Dedifferentiated amniotic fluid mesenchymal stem cell (primary cell): ENCODE measurements around the gene DAZ4.
"Not testable (repeated sequence)": the region's sequence is repeated elsewhere in the genome, so short reads cannot be mapped to it uniquely, and the experiment has no call there.

Source experiments
- DNase-seq: peaks from one replicate; pipeline ENCODE4 v3.0.0-alpha.2; 2016; ENCODE audit errors: extremely low spot score

Gene DAZ4, protein sequence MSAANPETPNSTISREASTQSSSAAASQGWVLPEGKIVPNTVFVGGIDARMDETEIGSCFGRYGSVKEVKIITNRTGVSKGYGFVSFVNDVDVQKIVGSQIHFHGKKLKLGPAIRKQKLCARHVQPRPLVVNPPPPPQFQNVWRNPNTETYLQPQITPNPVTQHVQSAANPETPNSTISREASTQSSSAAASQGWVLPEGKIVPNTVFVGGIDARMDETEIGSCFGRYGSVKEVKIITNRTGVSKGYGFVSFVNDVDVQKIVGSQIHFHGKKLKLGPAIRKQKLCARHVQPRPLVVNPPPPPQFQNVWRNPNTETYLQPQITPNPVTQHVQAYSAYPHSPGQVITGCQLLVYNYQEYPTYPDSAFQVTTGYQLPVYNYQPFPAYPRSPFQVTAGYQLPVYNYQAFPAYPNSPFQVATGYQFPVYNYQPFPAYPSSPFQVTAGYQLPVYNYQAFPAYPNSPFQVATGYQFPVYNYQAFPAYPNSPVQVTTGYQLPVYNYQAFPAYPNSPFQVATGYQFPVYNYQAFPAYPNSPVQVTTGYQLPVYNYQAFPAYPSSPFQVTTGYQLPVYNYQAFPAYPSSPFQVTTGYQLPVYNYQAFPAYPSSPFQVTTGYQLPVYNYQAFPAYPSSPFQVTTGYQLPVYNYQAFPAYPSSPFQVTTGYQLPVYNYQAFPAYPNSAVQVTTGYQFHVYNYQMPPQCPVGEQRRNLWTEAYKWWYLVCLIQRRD

DNA sequence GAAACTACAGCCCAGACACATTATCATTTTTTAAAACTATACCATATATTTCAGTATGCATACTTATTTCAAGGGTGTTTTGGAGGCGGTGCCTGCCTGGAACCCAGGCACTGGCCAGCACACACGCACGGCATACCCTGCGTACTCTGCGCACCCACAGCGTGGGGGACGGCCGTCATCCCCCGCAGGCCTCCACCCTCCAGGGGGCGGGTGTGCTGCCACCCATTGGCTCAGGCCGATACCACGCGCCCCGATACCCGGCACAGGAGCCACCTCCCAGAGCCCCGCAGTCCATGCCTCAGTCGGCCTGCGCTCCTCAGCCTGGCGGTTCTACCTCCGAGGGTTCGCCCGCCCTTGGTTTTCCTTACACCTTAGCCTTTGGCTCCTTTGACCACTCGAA, at the start of gene DAZ4:
DAZ4 (plus strand) TSS at position 301 of the 400 bp plus-strand sequence. CDS start 208 bp downstream, outside the sequence.
- DNase-seq, result not testable (repeated sequence)

DNA sequence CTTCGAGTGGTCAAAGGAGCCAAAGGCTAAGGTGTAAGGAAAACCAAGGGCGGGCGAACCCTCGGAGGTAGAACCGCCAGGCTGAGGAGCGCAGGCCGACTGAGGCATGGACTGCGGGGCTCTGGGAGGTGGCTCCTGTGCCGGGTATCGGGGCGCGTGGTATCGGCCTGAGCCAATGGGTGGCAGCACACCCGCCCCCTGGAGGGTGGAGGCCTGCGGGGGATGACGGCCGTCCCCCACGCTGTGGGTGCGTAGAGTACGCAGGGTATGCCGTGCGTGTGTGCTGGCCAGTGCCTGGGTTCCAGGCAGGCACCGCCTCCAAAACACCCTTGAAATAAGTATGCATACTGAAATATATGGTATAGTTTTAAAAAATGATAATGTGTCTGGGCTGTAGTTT, 20.4 kb upstream of the DAZ4 start, which contains the start of gene DAZ3:
DAZ3 (minus strand) TSS at position 101 of the 400 bp plus-strand sequence. CDS start 208 bp downstream, outside the sequence.
- not testable (repeated sequence) for DNase-seq

DNA sequence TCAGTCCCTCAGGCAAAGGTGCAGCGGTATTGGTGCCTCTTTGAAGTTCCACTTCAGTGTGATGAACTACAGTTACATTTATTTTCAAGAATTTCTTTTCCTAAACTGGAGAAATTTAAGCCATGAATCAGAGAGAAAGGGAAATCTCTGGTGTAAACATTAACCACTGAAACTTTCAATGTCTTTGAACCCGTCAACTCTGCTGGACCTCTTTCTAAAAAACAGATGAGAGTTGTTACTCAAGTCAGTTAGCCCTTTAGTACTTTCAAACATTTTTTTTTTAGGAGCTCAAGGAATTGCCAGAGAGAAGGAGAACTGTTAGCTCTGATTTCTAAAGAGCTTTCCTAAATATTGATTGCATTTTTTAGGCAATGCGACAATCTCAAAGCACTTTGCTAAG, 11.9 kb upstream of the DAZ4 start:
- DNase-seq, result not testable (repeated sequence)

DNA sequence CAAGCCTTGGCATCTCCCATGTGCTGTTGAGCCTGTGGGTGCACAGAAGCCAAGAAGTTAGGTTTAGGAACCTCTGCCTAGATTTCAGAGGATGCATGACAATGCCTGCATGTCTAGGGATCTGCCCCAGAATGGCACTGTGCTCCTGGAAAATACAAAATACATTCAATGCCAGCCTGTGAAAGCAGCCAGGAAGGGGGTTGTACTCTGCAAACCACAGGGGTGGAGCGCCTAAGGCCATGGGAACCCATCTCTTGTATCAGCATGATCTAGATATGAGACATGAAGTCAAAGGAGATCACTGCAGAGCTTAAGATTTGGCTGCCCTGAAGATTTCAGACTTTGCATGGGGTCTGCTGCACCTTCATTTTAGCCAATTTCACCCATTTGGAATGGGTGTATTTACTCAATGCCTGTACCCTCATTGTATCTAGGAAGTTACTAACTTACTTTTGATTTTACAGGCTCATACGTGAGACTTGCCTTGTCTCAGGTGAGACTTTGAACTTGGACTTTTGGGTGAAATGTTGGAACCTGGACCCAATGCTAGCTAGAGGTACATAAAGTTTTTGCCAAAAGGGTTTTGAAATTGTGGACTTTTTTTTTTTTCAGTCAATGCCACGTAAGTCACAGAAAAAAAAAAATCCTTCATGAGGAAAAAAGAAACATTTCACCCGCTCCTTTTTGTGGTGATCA, 9.4 kb upstream of the DAZ4 start:
- DNase-seq, result not testable (repeated sequence)

DNA sequence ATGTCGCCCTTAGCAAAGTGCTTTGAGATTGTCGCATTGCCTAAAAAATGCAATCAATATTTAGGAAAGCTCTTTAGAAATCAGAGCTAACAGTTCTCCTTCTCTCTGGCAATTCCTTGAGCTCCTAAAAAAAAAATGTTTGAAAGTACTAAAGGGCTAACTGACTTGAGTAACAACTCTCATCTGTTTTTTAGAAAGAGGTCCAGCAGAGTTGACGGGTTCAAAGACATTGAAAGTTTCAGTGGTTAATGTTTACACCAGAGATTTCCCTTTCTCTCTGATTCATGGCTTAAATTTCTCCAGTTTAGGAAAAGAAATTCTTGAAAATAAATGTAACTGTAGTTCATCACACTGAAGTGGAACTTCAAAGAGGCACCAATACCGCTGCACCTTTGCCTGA, 8.7 kb upstream of the DAZ4 start:
- not testable (repeated sequence) for DNase-seq
